ENCODE results near the gene USP27X. TPM values are rescaled to one million over a fixed set of nuclear protein-coding genes. Genes with fewer than 3 reads are reported as not detected.

The USP27X gene
- polyA plus RNA-seq, 2 of the 4 experiments (the other 2 are of a cell fraction), result 4.5 to 4.6 TPM

GRCh38 chrX:49912086-49912485 is 32.8 kb downstream of the USP27X start:
- 19% methylated on average over 3 of the region's 3 CpGs for WGBS (ENCODE audit: missing lambda C conversion rate)
- FAIRE-seq (no peak), DNase-seq (ENCODE audit: low read depth in 1 of 2, low spot score in 1 of 2) (no peak), ATAC-seq (no peak)
- H3K4me3 ChIP-seq, result no peak overlapping the region
- CTCF ChIA-PET, result interaction anchor here (0.6 to 2.4 kb wide), 4 partner anchors 28 to 671 kb away, joined by 3 to 7 read pairs (median 4); no protein-coding TSS in a partner anchor
- H3K9me3 ChIP-seq, result no peaks in the 10 kb centered on the region
- H3K4me2 ChIP-seq, result no peak overlapping the region
- no peaks in the 10 kb centered on the region for H3K4me1 ChIP-seq
- no peak overlapping the region for H3K27ac ChIP-seq
- TF ChIP-seq HES2 (IDR thresholded peaks at IDR 0.05) (no peak), CEBPB (IDR thresholded peaks at IDR 0.05) (no peak), ZC3H11A (IDR thresholded peaks at IDR 0.05) (no peak)
- POLR2A ChIA-PET, result no interaction called here

- no peak for TF ChIP-seq HOXA7 (CRISPR knock-in tag; IDR thresholded peaks at IDR 0.05)
- TF ChIP-seq EP300 (IDR thresholded peaks at IDR 0.05), result no peak
- no peak for TF ChIP-seq REST (IDR thresholded peaks at IDR 0.05)
- no peak for TF ChIP-seq SREBF2 (IDR thresholded peaks at IDR 0.05)
- no peak for TF ChIP-seq KDM1A (IDR thresholded peaks at IDR 0.05; ENCODE audit: low read depth)
- no peak for TF ChIP-seq TFCP2L1 (CRISPR knock-in tag; IDR thresholded peaks at IDR 0.05)
- no peak for TF ChIP-seq ZNF302 (CRISPR knock-in tag; IDR thresholded peaks at IDR 0.05)
- TF ChIP-seq CEBPB (IDR thresholded peaks at IDR 0.05), result no peak
- TF ChIP-seq MAZ (IDR thresholded peaks at IDR 0.05; ENCODE audit: borderline replicate concordance, low read depth, low read length), result no peak
- TF ChIP-seq FOSL2 (IDR thresholded peaks at IDR 0.05), result no peak
- no peak for TF ChIP-seq FOSL2 (CRISPR knock-in tag; IDR thresholded peaks at IDR 0.05)
- TF ChIP-seq BHLHE40 (IDR thresholded peaks at IDR 0.05; ENCODE audit: low read depth, low read length), result no peak
- ChIA-PET CTCF (interaction anchor here (1.6 to 2.4 kb wide), 2 partner anchors 29 to 667 kb away, joined by 4 to 7 read pairs; no protein-coding TSS in a partner anchor), POLR2A (no interaction called here)
- 25% methylated on average over 3 of the region's 3 CpGs for WGBS (ENCODE audit: missing lambda C conversion rate)
- H3K9me3 ChIP-seq, result no peaks in the 10 kb centered on the region
- no peaks in the 10 kb centered on the region for H3K4me1 ChIP-seq
- no peak overlapping the region for H3K4me3 ChIP-seq
- no peak for FAIRE-seq
- no peak overlapping the region for H3K4me2 ChIP-seq
- no peak for DNase-seq (ENCODE audit: low read depth in 1 of 2, low spot score in 1 of 2)
- H3K27ac ChIP-seq, result no peak overlapping the region
- no peak for ATAC-seq
These were observed 33.6 kb downstream of the USP27X start for GRCh38 chrX:49912861-49913260.

- 4% methylated on average over 8 of the region's 8 CpGs for WGBS (ENCODE audit: missing lambda C conversion rate)
- CTCF ChIA-PET, result interaction anchor here (0.5 to 1.7 kb wide), 23 partner anchors 9 to 671 kb away, joined by 3 to 7 read pairs (median 3); no protein-coding TSS in a partner anchor
- Histone ChIP-seq H3K4me1 (no peaks in the 10 kb centered on the region), H3K4me2 (0 out of 3 replicates have a peak overlapping the region, but pooled peaks have one; percentile 34), H3K27ac (no peak overlapping the region), H3K4me3 (no peak overlapping the region), H3K9me3 (no peaks in the 10 kb centered on the region)
- DNase-seq (ENCODE audit: low read depth in 1 of 2, low spot score in 1 of 2), result peak; percentile 39 to 57
- POLR2A ChIA-PET, result no interaction called here
- ATAC-seq, result peak; percentile 91 to 93
- FAIRE-seq, result no peak
- TF ChIP-seq ESRRA (IDR thresholded peaks at IDR 0.05; ENCODE audit: borderline replicate concordance, low read length) (no peak), HES2 (IDR thresholded peaks at IDR 0.05) (no peak), FOSL2 (IDR thresholded peaks at IDR 0.05) (no peak), FOSL2 (CRISPR knock-in tag; IDR thresholded peaks at IDR 0.05) (no peak), EHMT2 (IDR thresholded peaks at IDR 0.05; ENCODE audit: low read depth) (no peak), SMC3 (IDR thresholded peaks at IDR 0.05) (peak; percentile 59), RARB (CRISPR knock-in tag; IDR thresholded peaks at IDR 0.05) (no peak), JUN (IDR thresholded peaks at IDR 0.05) (no peak), SREBF2 (IDR thresholded peaks at IDR 0.05) (no peak), RAD21 (conservative IDR thresholded peaks at IDR 0.05 in 1 of 2, IDR thresholded peaks at IDR 0.05 in 1 of 2) (peak; percentile 71 to 75), USF2 (IDR thresholded peaks at IDR 0.05) (no peak), HOXA7 (CRISPR knock-in tag; IDR thresholded peaks at IDR 0.05) (no peak), RCOR1 (IDR thresholded peaks at IDR 0.05; ENCODE audit: low read depth, low read length) (no peak), CHD4 (IDR thresholded peaks at IDR 0.05; ENCODE audit: borderline replicate concordance) (no peak), RFX5 (IDR thresholded peaks at IDR 0.05) (no peak), CTCF (IDR thresholded peaks at IDR 0.05) (peak; percentile 70)
These were observed 36.3 kb downstream of the USP27X start for GRCh38 chrX:49915361-49916222.

All from A549 (cell line).